ENCODE measurements around the gene SUSD6.
A peak's percentile ranks its signal among the peaks of the same experiment; 100 is the strongest.
"Not testable (repeated sequence)": the region's sequence is repeated elsewhere in the genome, so short reads cannot be mapped to it uniquely, and the experiment has no call there.

SUSD6 gene

DNA sequence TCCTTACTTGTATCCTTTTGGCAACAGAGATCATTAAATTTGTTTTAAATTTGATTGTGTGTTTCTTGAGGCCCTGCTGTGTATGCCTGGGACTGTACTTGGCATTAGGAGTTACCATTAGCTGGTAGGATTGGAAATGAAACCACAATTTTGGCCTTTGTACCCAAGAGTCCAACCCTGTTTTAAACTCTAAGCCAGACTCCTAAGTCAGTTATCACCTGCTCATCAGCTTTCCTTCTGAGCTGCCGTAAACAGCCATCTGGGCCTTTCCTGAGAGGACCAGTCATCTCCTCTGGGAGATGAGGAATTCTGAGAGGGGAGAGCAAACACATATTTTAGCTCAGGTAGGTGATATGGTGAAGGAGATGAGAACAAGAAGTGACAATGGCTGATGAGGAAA is 81.2 kb downstream of the SUSD6 start:
- Mint-ChIP-seq H3K4me3 (no peak overlapping the region), H3K27ac (no peak overlapping the region), H3K9me3 (no peaks in the 10 kb centered on the region), H3K4me1 (ENCODE audit: low read depth) (peaks cover 76% of the 10 kb centered on the region), H3K36me3 (ENCODE audit: low read depth) (peaks cover 31% of the 10 kb centered on the region), H3K27me3 (no peaks in the 10 kb centered on the region)

DNA sequence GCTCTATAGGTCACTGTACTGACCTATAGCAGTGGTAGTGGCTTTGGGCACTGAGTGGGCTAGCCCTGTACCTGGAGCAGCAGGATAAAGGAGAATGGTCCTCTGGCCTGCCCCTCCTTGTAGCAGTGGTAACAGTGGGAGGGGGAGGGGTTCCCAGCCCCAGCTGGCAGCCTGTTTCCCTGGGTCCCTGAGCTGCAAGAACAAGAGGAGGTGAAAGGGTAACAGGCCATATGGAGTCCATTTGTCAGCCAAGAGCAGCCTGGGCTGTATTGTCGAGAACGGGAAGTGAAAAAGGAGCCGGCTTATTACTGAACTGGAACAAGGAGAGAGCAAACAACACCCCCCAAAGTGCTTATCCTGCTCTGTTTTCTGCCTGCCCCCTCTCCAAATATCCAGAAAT is 81.7 kb downstream of the SUSD6 start:
- H3K4me3 Mint-ChIP-seq = no peak overlapping the region
- peaks cover 76% of the 10 kb centered on the region for H3K4me1 Mint-ChIP-seq (ENCODE audit: low read depth)
- H3K27me3 Mint-ChIP-seq = no peaks in the 10 kb centered on the region
- H3K36me3 Mint-ChIP-seq (ENCODE audit: low read depth) = peaks cover 31% of the 10 kb centered on the region
- peak overlapping the region; percentile 23 for H3K27ac Mint-ChIP-seq
- no peaks in the 10 kb centered on the region for H3K9me3 Mint-ChIP-seq

DNA sequence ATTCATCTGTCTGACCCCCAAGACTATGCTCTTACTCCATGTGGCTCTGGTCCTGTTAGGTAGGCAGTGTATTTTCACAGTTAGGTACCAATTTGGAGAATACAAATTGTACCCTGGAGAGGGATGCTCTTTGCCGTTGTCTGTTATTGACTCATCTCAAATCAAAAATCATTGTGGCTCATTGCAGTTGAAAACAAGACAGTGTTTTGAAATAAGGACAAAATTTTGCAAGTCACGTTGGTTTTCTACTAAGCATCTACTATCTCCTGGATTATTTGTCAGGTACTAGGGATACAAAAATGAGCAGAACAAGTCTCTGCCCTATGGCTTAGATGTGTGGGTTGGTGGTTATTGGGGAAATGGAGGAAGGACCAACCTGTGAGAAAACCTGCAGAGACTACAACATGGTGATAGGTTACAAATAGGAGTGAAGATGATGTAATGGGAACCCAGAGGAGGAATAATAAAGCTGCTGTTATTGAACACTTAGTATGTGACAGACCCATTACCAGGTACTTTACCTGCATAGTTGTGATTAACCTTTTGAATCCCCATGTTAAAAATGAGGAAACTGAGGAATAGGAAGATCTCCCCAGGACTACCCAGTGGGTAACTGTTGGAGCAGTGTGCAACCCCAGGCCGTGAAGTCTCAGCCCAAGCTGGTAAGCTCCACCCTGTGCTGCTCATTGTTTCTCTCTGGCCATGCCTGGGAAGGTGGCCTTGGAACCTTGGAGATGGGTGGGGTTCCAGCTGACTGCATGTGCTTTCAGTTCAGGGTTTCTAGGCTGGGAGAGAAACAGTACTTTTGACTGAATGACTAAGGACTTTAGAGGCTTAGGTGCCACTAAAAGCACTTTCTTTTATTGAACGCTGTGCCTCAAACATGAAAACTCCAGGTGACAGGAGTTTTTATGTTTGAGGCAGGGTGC is 82.7 kb downstream of the SUSD6 start:
- Mint-ChIP-seq H3K27me3 (no peaks in the 10 kb centered on the region), H3K4me3 (no peak overlapping the region), H3K4me1 (ENCODE audit: low read depth) (peaks cover 84% of the 10 kb centered on the region), H3K36me3 (ENCODE audit: low read depth) (peaks cover 31% of the 10 kb centered on the region), H3K9me3 (no peaks in the 10 kb centered on the region), H3K27ac (peak overlapping the region; percentile 56)

DNA sequence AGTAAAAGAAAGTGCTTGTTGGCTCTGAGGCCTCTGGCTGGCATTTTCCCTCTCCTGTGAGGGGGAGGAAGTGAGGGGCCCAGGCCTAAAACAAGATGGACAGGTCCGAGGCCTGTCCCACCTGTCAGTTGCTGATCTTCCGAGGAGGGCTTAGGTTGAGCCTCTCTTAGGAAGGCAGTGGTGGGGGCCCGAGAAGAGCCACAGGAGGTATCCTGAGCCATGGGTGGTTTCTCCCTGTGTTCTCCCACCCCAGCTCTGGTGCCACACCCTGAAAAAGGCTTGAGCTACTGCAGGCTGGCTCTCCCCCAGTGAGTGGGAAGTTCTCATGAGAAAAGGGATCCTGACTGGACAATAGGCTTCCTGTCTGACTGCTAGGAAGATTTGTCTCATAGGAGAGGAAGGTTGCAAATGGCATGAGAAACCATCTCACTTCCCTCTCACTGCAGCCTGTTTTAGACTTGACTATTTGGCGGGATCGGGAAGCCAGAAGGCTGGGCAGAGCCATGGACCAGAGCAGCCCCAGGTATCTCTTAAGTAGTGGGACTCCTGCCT is 83.4 kb downstream of the SUSD6 start:
- Mint-ChIP-seq H3K36me3 (ENCODE audit: low read depth) (peaks cover 29% of the 10 kb centered on the region), H3K27ac (peak overlapping the region; percentile 13), H3K4me1 (ENCODE audit: low read depth) (peaks cover 91% of the 10 kb centered on the region), H3K4me3 (no peak overlapping the region), H3K27me3 (no peaks in the 10 kb centered on the region), H3K9me3 (no peaks in the 10 kb centered on the region)

DNA sequence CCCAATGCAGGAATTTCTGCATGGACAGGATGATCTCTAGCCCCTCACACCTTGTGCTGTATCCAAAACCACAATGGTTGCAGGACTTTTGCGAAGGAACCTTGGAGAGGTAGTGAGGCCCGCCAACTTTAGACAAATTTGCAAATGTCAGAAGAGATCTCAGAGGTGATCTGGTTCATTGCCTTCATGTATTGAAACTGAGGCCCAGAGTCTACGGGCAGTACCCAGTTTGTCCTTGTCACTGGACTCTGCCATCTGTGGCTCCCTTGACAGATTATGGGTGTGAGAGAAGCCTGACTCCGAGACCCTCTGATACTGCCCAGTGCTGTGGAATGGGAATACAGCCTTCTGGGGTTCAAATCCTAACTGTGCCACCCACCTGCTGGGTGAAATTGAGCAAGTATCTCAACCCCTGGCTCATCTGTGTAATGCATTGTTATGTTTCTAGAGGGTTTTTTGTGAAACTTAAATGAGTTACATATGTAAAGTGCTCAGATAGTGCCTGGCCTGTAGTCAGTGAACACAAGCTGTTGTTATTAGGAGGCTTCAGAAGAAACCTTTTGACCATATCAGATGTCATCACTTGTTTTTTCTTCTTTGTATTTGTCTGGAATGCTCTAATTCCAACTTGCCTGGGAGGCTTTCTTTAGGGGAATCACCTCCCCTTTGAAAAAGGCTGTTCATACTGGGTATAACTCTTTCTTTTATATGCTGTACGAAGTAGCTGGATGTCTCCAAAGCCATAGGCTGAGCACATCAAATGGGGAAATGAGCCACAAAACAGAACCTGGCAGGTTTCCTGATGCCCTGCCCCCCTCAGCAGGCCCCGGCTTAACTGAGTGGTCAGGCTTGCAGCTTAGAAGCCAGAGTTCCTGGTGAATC is 84.2 kb downstream of the SUSD6 start:
- no peaks in the 10 kb centered on the region for H3K27me3 Mint-ChIP-seq
- H3K27ac Mint-ChIP-seq = peak overlapping the region; percentile 47
- no peaks in the 10 kb centered on the region for H3K9me3 Mint-ChIP-seq
- H3K4me1 Mint-ChIP-seq (ENCODE audit: low read depth) = peaks cover 92% of the 10 kb centered on the region
- no peak overlapping the region for H3K4me3 Mint-ChIP-seq
- H3K36me3 Mint-ChIP-seq (ENCODE audit: low read depth) = peaks cover 25% of the 10 kb centered on the region

DNA sequence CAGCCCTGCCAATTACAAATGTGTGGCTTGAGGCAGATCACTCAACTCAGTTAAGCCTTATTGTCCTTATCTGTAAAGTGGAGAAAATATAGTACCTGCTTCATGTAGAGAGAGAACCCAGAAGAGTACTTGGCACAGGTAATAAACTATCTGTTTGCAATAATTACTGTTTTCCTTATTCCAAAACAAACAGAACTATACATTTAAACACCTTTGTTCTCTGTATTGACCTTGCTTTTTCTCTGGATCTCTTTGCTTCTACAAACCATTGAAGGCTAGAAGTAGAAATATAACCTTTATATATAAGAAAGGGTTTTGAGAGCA is 84.8 kb downstream of the SUSD6 start:
- Mint-ChIP-seq H3K36me3 (ENCODE audit: low read depth) (peaks cover 22% of the 10 kb centered on the region), H3K4me1 (ENCODE audit: low read depth) (peaks cover 97% of the 10 kb centered on the region), H3K4me3 (no peak overlapping the region), H3K27me3 (no peaks in the 10 kb centered on the region), H3K27ac (peak overlapping the region; percentile 47), H3K9me3 (no peaks in the 10 kb centered on the region)

DNA sequence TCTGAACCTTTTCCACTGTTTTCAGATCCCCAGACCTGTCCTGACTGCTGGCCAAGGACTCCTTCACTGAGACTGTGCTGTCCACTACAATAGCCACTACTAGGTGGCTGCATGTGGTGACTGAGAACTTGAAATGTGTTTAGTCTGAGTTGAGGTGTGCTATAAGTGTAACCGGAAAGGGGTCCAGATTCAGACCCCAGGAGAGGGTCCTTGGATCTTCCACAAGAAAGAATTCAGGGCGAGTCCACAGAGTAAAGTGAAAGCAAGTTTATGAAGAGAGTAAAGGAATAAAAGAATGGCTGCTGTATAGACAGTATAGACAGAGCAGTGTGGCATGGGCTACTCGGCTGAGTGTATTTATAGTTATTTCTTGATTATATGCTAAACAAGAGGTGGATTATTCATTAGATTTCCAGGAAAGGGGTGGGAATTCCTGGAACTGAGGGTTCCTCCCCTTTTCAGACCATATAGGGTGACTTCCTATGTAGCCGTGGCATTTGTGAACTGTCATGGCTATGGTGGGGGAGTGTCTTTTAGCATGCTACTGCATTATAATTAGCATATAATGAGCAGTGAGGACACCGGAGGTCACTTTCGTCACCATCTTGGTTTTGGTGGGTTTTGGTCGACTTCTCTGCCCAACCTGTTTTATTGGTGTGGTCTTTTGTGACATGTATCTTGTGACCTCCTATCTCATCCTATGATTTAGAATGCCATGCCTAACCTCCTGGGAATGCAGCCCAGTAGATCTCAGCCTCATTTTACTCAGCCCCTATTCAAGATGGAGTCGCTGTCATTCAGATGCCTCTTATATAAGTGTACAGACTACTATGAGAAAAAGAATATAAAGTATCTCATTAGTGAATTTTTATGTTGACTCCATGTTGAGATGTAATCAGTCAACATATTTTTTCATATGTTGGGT is 85.5 kb downstream of the SUSD6 start:
- Mint-ChIP-seq H3K27ac (peak overlapping the region; percentile 54), H3K4me3 (no peak overlapping the region), H3K9me3 (no peaks in the 10 kb centered on the region), H3K27me3 (no peaks in the 10 kb centered on the region), H3K4me1 (ENCODE audit: low read depth) (peaks cover 98% of the 10 kb centered on the region), H3K36me3 (ENCODE audit: low read depth) (peaks cover 18% of the 10 kb centered on the region)

DNA sequence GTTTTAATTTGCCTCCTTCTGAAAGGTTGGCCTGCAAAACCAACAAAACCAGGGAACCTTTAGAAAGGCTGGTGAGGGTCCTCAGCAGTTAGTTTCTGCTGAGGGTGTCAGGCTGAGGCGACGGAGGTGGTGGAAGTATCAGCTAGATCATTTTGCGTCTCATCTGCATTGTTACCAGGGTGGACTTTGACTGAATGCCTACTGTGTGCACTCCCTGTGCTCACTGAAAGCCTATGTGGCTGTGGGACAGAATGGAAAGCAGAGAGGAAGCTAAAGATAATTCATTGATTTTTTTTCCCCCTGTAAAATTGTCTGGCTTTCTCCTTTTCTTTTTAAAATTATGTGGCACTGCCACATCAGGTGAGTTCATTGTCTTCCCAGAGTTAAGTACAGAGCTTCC is 87.2 kb downstream of the SUSD6 start:
- H3K9me3 Mint-ChIP-seq = no peaks in the 10 kb centered on the region
- H3K4me1 Mint-ChIP-seq (ENCODE audit: low read depth) = peaks cover 98% of the 10 kb centered on the region
- no peaks in the 10 kb centered on the region for H3K27me3 Mint-ChIP-seq
- H3K27ac Mint-ChIP-seq = peak overlapping the region; percentile 23
- H3K36me3 Mint-ChIP-seq (ENCODE audit: low read depth) = peaks cover 17% of the 10 kb centered on the region
- no peak overlapping the region for H3K4me3 Mint-ChIP-seq

DNA sequence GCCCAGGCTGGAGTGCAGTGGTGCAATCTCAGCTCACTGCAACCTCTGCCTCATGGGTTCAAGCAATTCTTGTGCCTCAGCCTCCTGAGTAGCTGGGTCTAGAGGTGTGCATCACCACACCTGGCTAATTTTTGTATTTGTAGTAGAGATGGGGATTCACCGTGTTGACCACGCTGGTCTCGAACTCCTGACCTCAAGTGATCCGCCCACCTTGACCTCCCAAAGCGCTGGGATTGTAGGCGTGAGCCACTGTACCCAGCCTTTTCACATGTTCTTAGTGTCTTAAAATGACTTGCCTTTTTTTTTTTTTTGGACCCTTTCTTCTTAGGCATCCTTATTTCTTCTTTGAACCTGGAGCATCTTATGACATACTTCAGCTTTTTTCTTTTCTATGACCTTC is 87.8 kb downstream of the SUSD6 start:
- not testable (repeated sequence) for H3K4me3 Mint-ChIP-seq, H3K9me3 Mint-ChIP-seq, H3K27me3 Mint-ChIP-seq
- Mint-ChIP-seq H3K4me1 (ENCODE audit: low read depth) (peaks cover 98% of the 10 kb centered on the region), H3K27ac (peak overlapping the region; percentile 23), H3K36me3 (ENCODE audit: low read depth) (peaks cover 19% of the 10 kb centered on the region)

DNA sequence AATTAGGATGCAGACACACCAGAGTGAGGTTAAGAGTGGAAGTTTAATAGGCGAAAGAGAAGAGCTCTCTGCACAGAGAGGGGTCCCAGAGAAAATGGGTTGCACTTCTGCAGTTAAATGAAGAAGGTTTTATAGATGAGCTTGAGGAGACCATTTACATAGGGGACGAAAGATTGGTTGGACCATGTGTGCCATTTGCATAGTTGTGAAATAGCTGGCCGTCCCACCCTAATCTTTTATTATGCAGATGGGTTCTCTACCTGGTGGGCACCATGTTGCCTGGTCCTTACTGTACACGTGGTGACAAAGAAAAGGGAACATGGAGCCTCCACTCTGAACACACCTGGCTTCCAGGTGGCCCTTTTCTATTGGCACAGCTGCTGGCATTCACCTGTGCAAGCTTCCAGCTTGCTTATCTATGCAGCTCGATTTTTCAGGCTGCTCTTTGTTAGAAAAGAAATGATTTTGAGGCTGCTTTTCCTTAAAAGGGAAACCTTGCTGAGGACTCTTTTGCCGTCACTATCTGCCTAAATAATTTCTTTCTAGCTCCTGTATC is 88.4 kb downstream of the SUSD6 start:
- peaks cover 93% of the 10 kb centered on the region for H3K4me1 Mint-ChIP-seq (ENCODE audit: low read depth)

DNA sequence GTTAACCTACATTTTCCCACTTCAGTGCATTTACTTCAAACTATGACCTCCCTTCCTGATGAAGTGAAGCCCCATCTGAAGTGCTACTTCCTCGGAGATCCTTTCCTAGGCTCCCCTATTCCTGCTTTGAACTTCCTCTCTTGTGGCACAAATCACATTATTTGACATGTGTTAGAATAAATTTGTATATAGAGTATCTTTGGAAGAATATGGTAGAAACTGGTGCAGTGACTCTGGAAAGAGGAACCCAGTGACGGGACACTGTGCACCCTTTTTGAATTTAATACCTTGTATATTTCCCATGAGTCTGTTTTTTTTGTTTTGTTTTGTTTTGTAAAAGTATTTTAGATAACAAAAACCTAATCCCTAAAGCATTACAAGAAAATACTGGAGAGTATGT is 89.2 kb downstream of the SUSD6 start:
- H3K27ac Mint-ChIP-seq = no peak overlapping the region
- H3K27me3 Mint-ChIP-seq = no peaks in the 10 kb centered on the region
- no peaks in the 10 kb centered on the region for H3K9me3 Mint-ChIP-seq
- H3K4me1 Mint-ChIP-seq (ENCODE audit: low read depth) = peaks cover 86% of the 10 kb centered on the region
- no peak overlapping the region for H3K4me3 Mint-ChIP-seq
- peaks cover 23% of the 10 kb centered on the region for H3K36me3 Mint-ChIP-seq (ENCODE audit: low read depth)

More for the DNA sequence above, 88.4 kb downstream of the SUSD6 start:
- Mint-ChIP-seq H3K27ac (no peak overlapping the region), H3K4me3 (no peak overlapping the region), H3K9me3 (no peaks in the 10 kb centered on the region), H3K27me3 (no peaks in the 10 kb centered on the region), H3K36me3 (ENCODE audit: low read depth) (peaks cover 19% of the 10 kb centered on the region)

DNA sequence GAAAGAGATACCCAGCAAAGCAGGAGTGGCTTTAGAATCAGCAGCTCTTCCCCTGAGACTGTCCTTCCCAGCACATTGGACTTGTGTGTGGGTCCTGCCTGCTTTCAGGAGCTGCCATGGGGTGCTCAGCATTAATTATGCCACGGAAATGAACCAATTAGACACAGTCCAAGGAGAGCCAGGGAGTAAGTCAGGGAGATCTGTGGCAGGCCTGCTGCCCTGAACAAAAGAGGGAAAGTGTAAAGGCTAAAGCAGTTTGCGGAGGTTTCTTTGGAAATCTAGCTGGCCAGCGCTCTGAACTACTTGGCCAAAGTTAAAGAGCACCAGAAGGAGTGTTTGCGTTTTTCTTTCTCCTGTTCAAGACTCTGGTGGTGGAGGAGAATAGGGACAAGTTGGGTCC is 89.9 kb downstream of the SUSD6 start:
- Mint-ChIP-seq H3K4me3 (no peak overlapping the region), H3K4me1 (ENCODE audit: low read depth) (peaks cover 83% of the 10 kb centered on the region), H3K27ac (peak overlapping the region; percentile 51), H3K9me3 (no peaks in the 10 kb centered on the region), H3K36me3 (ENCODE audit: low read depth) (peaks cover 29% of the 10 kb centered on the region), H3K27me3 (no peaks in the 10 kb centered on the region)

DNA sequence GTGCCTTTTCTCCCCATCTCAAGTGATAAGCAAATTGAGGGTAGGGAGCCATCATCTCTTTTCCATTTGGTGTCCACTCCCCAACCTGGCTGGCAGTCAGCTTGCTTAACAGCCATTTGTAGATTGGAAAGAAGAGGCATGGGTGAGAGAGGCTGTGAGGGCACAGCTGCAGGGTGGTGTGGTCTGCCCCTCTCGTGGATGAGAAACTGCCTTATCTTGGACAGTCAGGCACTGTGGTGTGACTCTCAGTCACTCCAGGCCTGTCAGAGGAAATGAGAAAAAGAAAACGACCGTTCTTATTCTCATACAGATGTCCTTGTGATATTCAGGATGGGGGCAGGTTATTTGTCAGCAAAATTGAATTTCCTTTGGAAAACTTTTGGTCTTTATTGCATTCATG is 90.5 kb downstream of the SUSD6 start:
- peaks cover 33% of the 10 kb centered on the region for H3K36me3 Mint-ChIP-seq (ENCODE audit: low read depth)
- no peak overlapping the region for H3K4me3 Mint-ChIP-seq
- H3K27ac Mint-ChIP-seq = no peak overlapping the region
- no peaks in the 10 kb centered on the region for H3K27me3 Mint-ChIP-seq
- H3K4me1 Mint-ChIP-seq (ENCODE audit: low read depth) = peaks cover 78% of the 10 kb centered on the region
- H3K9me3 Mint-ChIP-seq = no peaks in the 10 kb centered on the region

Data from stimulated activated naive CD8-positive, alpha-beta T cell treated with anti-CD3 and anti-CD28 coated beads, Interleukin-15, Interleukin-2, amounts not matched to agents 100 ng/mL and 50 ng/mL, for 24 hours (primary cell).